HCT116 (cell line): Measurements from ENCODE around the gene TIMM17B.

ENCODE experiments used
- ELF1 ChIP-seq: IDR thresholded peaks from 2 replicates; pipeline ENCODE4 v1.6.1; 2012; ENCODE audit warnings: low read depth, borderline replicate concordance
- EZH2 ChIP-seq: fragments of 200-600 bp; sonication (generic); IDR thresholded peaks from 2 replicates; pipeline ENCODE4 v1.6.1; 2017; ENCODE audit warnings: antibody characterized with exemption, mixed run types
- EZH2phosphoT487 ChIP-seq: fragments of 200-600 bp; IDR thresholded peaks from 2 replicates; pipeline ENCODE4 v1.6.1; 2018; ENCODE audit warnings: antibody characterized with exemption, borderline replicate concordance
- MAX ChIP-seq: IDR thresholded peaks from 2 replicates; pipeline ENCODE4 v1.6.1; 2012
- POLR2A ChIP-seq: IDR thresholded peaks from 2 replicates; pipeline ENCODE4 v1.7.0; 2011; ENCODE audit warnings: borderline replicate concordance; ENCODE audit not compliant: insufficient read depth, insufficient read length; ENCODE audit errors: extremely low read depth
- POLR2AphosphoS5 ChIP-seq: IDR thresholded peaks from 2 replicates; pipeline ENCODE4 v1.6.1; 2011; ENCODE audit warnings: mild to moderate bottlenecking, low read depth, low read length, moderate library complexity
- SIN3A ChIP-seq: IDR thresholded peaks from 2 replicates; pipeline ENCODE4 v1.6.1; 2012; ENCODE audit warnings: low read depth
- ZBTB33 ChIP-seq: IDR thresholded peaks from 2 replicates; pipeline ENCODE4 v1.6.1; 2011; ENCODE audit warnings: mild to moderate bottlenecking, low read length, moderate library complexity; ENCODE audit not compliant: insufficient replicate concordance; ENCODE audit errors: extremely low read depth
- ZFX ChIP-seq: fragments of 450-650 bp; IDR thresholded peaks from 2 replicates; pipeline ENCODE4 v1.6.1; 2017
- ZNF274 ChIP-seq: fragments of 200-500 bp; sonication (Bioruptor generic); IDR thresholded peaks from 2 replicates; pipeline ENCODE4 v1.6.1; 2014; ENCODE audit warnings: mild to moderate bottlenecking, low read depth, low read length, inconsistent platforms
- TF ChIP-seq, protein P1 (sequence below), 3 experiments: fragments of 200-600 bp in 1 of 3; sonication (generic) in 1 of 3; IDR thresholded peaks in 2 of 3; conservative IDR thresholded peaks in 1 of 3; 2 replicates each; pipeline ENCODE4 v1.5.1; 2012 to 2017; ENCODE audit warnings: low read depth in 2 of 3, low read length in 2 of 3, antibody characterized with exemption in 1 of 3, borderline replicate concordance in 1 of 3, control low read depth in 1 of 3, mild to moderate bottlenecking in 1 of 3, mixed read lengths in 1 of 3, mixed run types in 1 of 3, moderate library complexity in 1 of 3; ENCODE audit not compliant: insufficient read depth in 1 of 3
- TF ChIP-seq, protein P2 (sequence below): IDR thresholded peaks from 2 replicates; pipeline ENCODE4 v1.6.1; 2012

GRCh38 chrX:48917139-48918001 is 19.8 kb upstream of the TIMM17B start:
- TF ChIP-seq ELF1 (no peak), POLR2A (no peak), SIN3A (no peak), POLR2AphosphoS5 (peak; percentile 16; the same call in 1 of the 2 replicates), EZH2 (no peak), MAX (no peak), EZH2phosphoT487 (no peak), ZNF274 (no peak), ZFX (no peak), ZBTB33 (no peak)
- TF ChIP-seq, protein P1, sequence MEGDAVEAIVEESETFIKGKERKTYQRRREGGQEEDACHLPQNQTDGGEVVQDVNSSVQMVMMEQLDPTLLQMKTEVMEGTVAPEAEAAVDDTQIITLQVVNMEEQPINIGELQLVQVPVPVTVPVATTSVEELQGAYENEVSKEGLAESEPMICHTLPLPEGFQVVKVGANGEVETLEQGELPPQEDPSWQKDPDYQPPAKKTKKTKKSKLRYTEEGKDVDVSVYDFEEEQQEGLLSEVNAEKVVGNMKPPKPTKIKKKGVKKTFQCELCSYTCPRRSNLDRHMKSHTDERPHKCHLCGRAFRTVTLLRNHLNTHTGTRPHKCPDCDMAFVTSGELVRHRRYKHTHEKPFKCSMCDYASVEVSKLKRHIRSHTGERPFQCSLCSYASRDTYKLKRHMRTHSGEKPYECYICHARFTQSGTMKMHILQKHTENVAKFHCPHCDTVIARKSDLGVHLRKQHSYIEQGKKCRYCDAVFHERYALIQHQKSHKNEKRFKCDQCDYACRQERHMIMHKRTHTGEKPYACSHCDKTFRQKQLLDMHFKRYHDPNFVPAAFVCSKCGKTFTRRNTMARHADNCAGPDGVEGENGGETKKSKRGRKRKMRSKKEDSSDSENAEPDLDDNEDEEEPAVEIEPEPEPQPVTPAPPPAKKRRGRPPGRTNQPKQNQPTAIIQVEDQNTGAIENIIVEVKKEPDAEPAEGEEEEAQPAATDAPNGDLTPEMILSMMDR (IDR thresholded peaks at IDR 0.05 in 2 of 3, conservative IDR thresholded peaks at IDR 0.05 in 1 of 3; ENCODE audit: borderline replicate concordance in 1 of 3, insufficient read depth in 1 of 3, low read depth in 2 of 3, low read length in 2 of 3): peak in 2 of 3 experiments; percentile 82 to 87; a peak in 4 of 6 replicates
- TF ChIP-seq, protein P2, sequence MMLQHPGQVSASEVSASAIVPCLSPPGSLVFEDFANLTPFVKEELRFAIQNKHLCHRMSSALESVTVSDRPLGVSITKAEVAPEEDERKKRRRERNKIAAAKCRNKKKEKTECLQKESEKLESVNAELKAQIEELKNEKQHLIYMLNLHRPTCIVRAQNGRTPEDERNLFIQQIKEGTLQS: no peak
